Motor neuron (in vitro differentiated cells): ENCODE data around the gene GNAO1. TPM values are rescaled to one million over a fixed set of nuclear protein-coding genes. Genes with fewer than 3 reads are reported as not detected.

ENCODE experiments used
- ATAC-seq, 8 experiments: fragments of 200-7000 bp; cut with Tn5 transposase; replicated peaks in 6 of 8; 2 replicates each; pipeline ENCODE4 v1.8.0; 2021; ENCODE audit warnings: mild to moderate bottlenecking in 8 of 8, moderate library complexity in 8 of 8
- H3K27ac ChIP-seq, 2 donors: fragments of 250-450 bp; sonication (Bioruptor Pico); 2 replicates each; pipeline ENCODE4 v1.9.0; 2021; ENCODE audit warnings: antibody characterized with exemption in 2 of 2, mild to moderate bottlenecking in 2 of 2, moderate library complexity in 1 of 2
- H3K4me1 ChIP-seq, 2 donors: fragments of 250-450 bp; sonication (Bioruptor Pico); replicated peaks in 1 of 2; 2 replicates each; pipeline ENCODE4 v1.6.1; 2021; ENCODE audit warnings: antibody characterized with exemption in 2 of 2, mild to moderate bottlenecking in 2 of 2, moderate library complexity in 1 of 2
- H3K4me3 ChIP-seq, 5 donors: fragments of 250-450 bp; sonication (Bioruptor Pico); 2 replicates each; pipeline ENCODE4 v1.9.0; 2021; ENCODE audit warnings: antibody characterized with exemption in 5 of 5, mild to moderate bottlenecking in 5 of 5, moderate library complexity in 4 of 5
- WGBS, 10 experiments: fragments of 450-650 bp; shearing (Covaris generic); methylation state at CpG; one replicate each; pipeline ENCODE4 v1.0.0; 2022; 5-methylcytosine and 5-hydroxymethylcytosine counted together
- in situ Hi-C, 9 experiments: fragments of 400-800 bp; cut with MboI; loops; one replicate each; pipeline ENCODE4 v1.15.0; 2021; ENCODE audit warnings: low sequenced_read_pairs in 9 of 9, low pct_unique_long_range_greater_than_20kb in 2 of 9; ENCODE audit not compliant: unreplicated experiment in 9 of 9
- total RNA-seq, 8 experiments: library from RNA; unstranded; fragments of 300-600 nt; gene quantifications; 2 replicates each; pipeline versions ENCODE4 v1.2.3 to v1.2.4, GENCODE V29; 2022

Gene GNAO1
- total RNA-seq, 8 experiments from 2014 or later, result 1.5 to 80.7 (median 44.8) TPM

- H3K4me3 ChIP-seq, result peak overlapping the region; percentile 71 to 86 (median 81)
- ATAC-seq, result no peak
- in situ Hi-C loops, result no loop called here
- WGBS, 10 experiments, result 0% methylated on average over 3 of the region's 46 CpGs; no CpG with 5 or more reads in 9 of the 10 experiments
- peaks cover 19 to 40% of the 10 kb centered on the region in 2 donors for H3K4me1 ChIP-seq
- H3K27ac ChIP-seq, result peak overlapping the region; percentile 89 to 94
These were observed 746 bp downstream of the GNAO1 start for GRCh38 chr16:56191835-56192634.

- in situ Hi-C loops, result no loop called here
- Histone ChIP-seq H3K27ac (peak overlapping the region; percentile 51 to 94), H3K4me3 (peak overlapping the region; percentile 71 to 86 (median 81)), H3K4me1 (peaks cover 25 to 46% of the 10 kb centered on the region in 2 donors)
- no peak for ATAC-seq
- 0 to 100% (median 6%) methylated on average over 1 to 3 of the region's 6 CpGs; no CpG with 5 or more reads in 5 of the 10 experiments for WGBS, 10 experiments
These were observed 1.3 kb downstream of the GNAO1 start for GRCh38 chr16:56192635-56192945.

- WGBS, 10 experiments, result 0 to 83% (median 4%) methylated on average over 1 to 15 of the region's 33 CpGs; no CpG with 5 or more reads in 2 of the 10 experiments
- Histone ChIP-seq H3K27ac (peak overlapping the region; percentile 51 to 94), H3K4me3 (peak overlapping the region; percentile 71 to 86 (median 81)), H3K4me1 (peaks cover 28 to 51% of the 10 kb centered on the region in 2 donors)
- in situ Hi-C loops, result no loop called here
- ATAC-seq, result no peak
These were observed 2.0 kb downstream of the GNAO1 start for GRCh38 chr16:56192986-56193945.

- in situ Hi-C loops, result no loop called here
- WGBS, 10 experiments, result 0 to 13% (median 4%) methylated on average over 3 to 23 of the region's 48 CpGs; no CpG with 5 or more reads in 2 of the 10 experiments
- Histone ChIP-seq H3K27ac (peak overlapping the region; percentile 51 to 94), H3K4me3 (peak overlapping the region; percentile 71 to 86 (median 81)), H3K4me1 (peaks cover 28 to 54% of the 10 kb centered on the region in 2 donors)
- peak; percentile 66 to 89 (median 74) for ATAC-seq
These were observed 2.9 kb downstream of the GNAO1 start for GRCh38 chr16:56193951-56194726.

- H3K4me3 ChIP-seq, result peak overlapping the region in 1 of 5 donors; percentile 81
- H3K27ac ChIP-seq, result no peak overlapping the region
- peaks cover 25 to 46% of the 10 kb centered on the region in 2 donors for H3K4me1 ChIP-seq
- in situ Hi-C loops, result no loop called here
- ATAC-seq, result no peak
- 0 to 100% (median 85%) methylated on average over 1 to 2 of the region's 2 CpGs; no CpG with 5 or more reads in 2 of the 10 experiments for WGBS, 10 experiments
These were observed 3.9 kb downstream of the GNAO1 start for GRCh38 chr16:56195151-56195550.

GRCh38 chr16:56196381-56196780 is 5.1 kb downstream of the GNAO1 start:
- ATAC-seq, result no peak
- 46 to 94% (median 65%) methylated on average over 3 to 5 of the region's 5 CpGs; no CpG with 5 or more reads in 3 of the 10 experiments for WGBS, 10 experiments
- in situ Hi-C loops, result no loop called here
- Histone ChIP-seq H3K4me1 (peaks cover 25 to 50% of the 10 kb centered on the region in 2 donors), H3K4me3 (peak overlapping the region in 1 of 5 donors; percentile 14), H3K27ac (no peak overlapping the region)

GRCh38 chr16:56197192-56197992 is 6.1 kb downstream of the GNAO1 start:
- Histone ChIP-seq H3K4me3 (peak overlapping the region in 4 of 5 donors; percentile 1 to 14 (median 6)), H3K4me1 (peaks cover 25 to 50% of the 10 kb centered on the region in 2 donors), H3K27ac (peak overlapping the region; percentile 16 to 17)
- in situ Hi-C loops, result no loop called here
- WGBS, 10 experiments, result 3 to 71% (median 25%) methylated on average over 1 to 8 of the region's 11 CpGs; no CpG with 5 or more reads in 1 of the 10 experiments
- ATAC-seq, result peak in 5 of 8 experiments; percentile 7 to 50 (median 26)

GRCh38 chr16:56198006-56198754 is 6.9 kb downstream of the GNAO1 start:
- Histone ChIP-seq H3K27ac (peak overlapping the region; percentile 14 to 17), H3K4me3 (peak overlapping the region in 1 of 5 donors; percentile 14), H3K4me1 (peaks cover 25 to 50% of the 10 kb centered on the region in 2 donors)
- in situ Hi-C loops, result no loop called here
- ATAC-seq, result no peak

GRCh38 chr16:56198755-56199114 is 7.4 kb downstream of the GNAO1 start:
- no peak overlapping the region for H3K4me3 ChIP-seq
- in situ Hi-C loops, result no loop called here
- ATAC-seq, result no peak
- no peak overlapping the region for H3K27ac ChIP-seq
- peaks cover 25 to 50% of the 10 kb centered on the region in 2 donors for H3K4me1 ChIP-seq
- WGBS, 10 experiments, result 0 to 100% (median 83%) methylated on average over 1 to 4 of the region's 4 CpGs; no CpG with 5 or more reads in 1 of the 10 experiments

GRCh38 chr16:56199164-56199563 is 7.9 kb downstream of the GNAO1 start:
- H3K4me1 ChIP-seq, result peaks cover 25 to 50% of the 10 kb centered on the region in 2 donors
- in situ Hi-C loops, result no loop called here
- no peak overlapping the region for H3K27ac ChIP-seq
- ATAC-seq, result no peak
- no peak overlapping the region for H3K4me3 ChIP-seq
- WGBS, 10 experiments, result 60 to 100% (median 82%) methylated on average over 1 to 2 of the region's 2 CpGs; no CpG with 5 or more reads in 5 of the 10 experiments

GRCh38 chr16:56201030-56201429 is 9.7 kb downstream of the GNAO1 start:
- in situ Hi-C loops, result loop anchor here in 1 of 9 experiments (25.0 kb wide), 1 partner anchor 264 kb away; no protein-coding TSS in a partner anchor
- no peak for ATAC-seq
- WGBS, 10 experiments, result 25 to 100% (median 88%) methylated on average over 1 of the region's 1 CpG; no CpG with 5 or more reads in 3 of the 10 experiments
- peaks cover 15 to 36% of the 10 kb centered on the region in 2 donors for H3K4me1 ChIP-seq
- H3K27ac ChIP-seq, result no peak overlapping the region
- H3K4me3 ChIP-seq, result no peak overlapping the region
